ENCODE results near the gene NCOA3.

NCOA3 gene

GRCh38 chr20:47638851-47639250 lies 137.2 kb downstream of the NCOA3 start:
- DNase-seq (ENCODE audit: low read depth), result no peak

GRCh38 chr20:47642118-47642517 lies 140.4 kb downstream of the NCOA3 start:
- DNase-seq (ENCODE audit: low read depth), result no peak

- no peak for DNase-seq (ENCODE audit: low read depth)
Measured at GRCh38 chr20:47642624-47643023, 140.9 kb downstream of the NCOA3 start.

GRCh38 chr20:47645632-47646031 lies 143.9 kb downstream of the NCOA3 start:
- DNase-seq (ENCODE audit: low read depth), result no peak

- DNase-seq (ENCODE audit: low read depth), result no peak
Measured at GRCh38 chr20:47647994-47648393, 146.3 kb downstream of the NCOA3 start.

- no peak for DNase-seq (ENCODE audit: low read depth)
Measured at GRCh38 chr20:47648943-47649342, 147.3 kb downstream of the NCOA3 start.

GRCh38 chr20:47652301-47652700 lies 150.6 kb downstream of the NCOA3 start:
- no peak for DNase-seq (ENCODE audit: low read depth)

- no peak for DNase-seq (ENCODE audit: low read depth)
Measured at GRCh38 chr20:47652794-47653193, 151.1 kb downstream of the NCOA3 start.

GRCh38 chr20:47653869-47654268 lies 152.2 kb downstream of the NCOA3 start:
- DNase-seq (ENCODE audit: low read depth), result no peak

GRCh38 chr20:47654370-47654769 lies 152.7 kb downstream of the NCOA3 start:
- DNase-seq (ENCODE audit: low read depth), result no peak

- no peak for DNase-seq (ENCODE audit: low read depth)
Measured at GRCh38 chr20:47655635-47656034, 153.9 kb downstream of the NCOA3 start.

- DNase-seq (ENCODE audit: low read depth), result no peak
Measured at GRCh38 chr20:47656318-47656717, 154.6 kb downstream of the NCOA3 start.

GRCh38 chr20:47659904-47660601 lies 158.4 kb downstream of the NCOA3 start:
- DNase-seq (ENCODE audit: low read depth), result no peak

GRCh38 chr20:47660602-47660905 lies 158.9 kb downstream of the NCOA3 start:
- DNase-seq (ENCODE audit: low read depth), result no peak

GRCh38 chr20:47660983-47661700 lies 159.5 kb downstream of the NCOA3 start:
- DNase-seq (ENCODE audit: low read depth), result no peak

- DNase-seq (ENCODE audit: low read depth), result no peak
Measured at GRCh38 chr20:47661714-47662113, 160.0 kb downstream of the NCOA3 start.

GRCh38 chr20:47662483-47663353 lies 161.0 kb downstream of the NCOA3 start:
- DNase-seq (ENCODE audit: low read depth), result no peak

GRCh38 chr20:47663354-47664067 lies 161.8 kb downstream of the NCOA3 start:
- peak; percentile 64 for DNase-seq (ENCODE audit: low read depth)

GRCh38 chr20:47664068-47664437 lies 162.4 kb downstream of the NCOA3 start:
- DNase-seq (ENCODE audit: low read depth), result no peak

- DNase-seq (ENCODE audit: low read depth), result no peak
Measured at GRCh38 chr20:47664744-47665143, 163.1 kb downstream of the NCOA3 start.

GRCh38 chr20:47665221-47665991 lies 163.7 kb downstream of the NCOA3 start:
- no peak for DNase-seq (ENCODE audit: low read depth)

- DNase-seq (ENCODE audit: low read depth), result no peak
Measured at GRCh38 chr20:47666304-47666703, 164.6 kb downstream of the NCOA3 start.

Data from activated T-cell treated with anti-CD3 and anti-CD28 coated beads for 48 hours (primary cell).